Pons (tissue), 1 donor: ENCODE measurements around the gene SF3B3.
"Not testable (repeated sequence)": the region's sequence is repeated elsewhere in the genome, so short reads cannot be mapped to it uniquely, and the experiment has no call there.

Experiments used
- DNase-seq: peaks from one replicate; pipeline ENCODE4 v3.0.0-alpha.2; 2016; ENCODE audit warnings: low spot score

Gene SF3B3

GRCh38 chr16:70511833-70512232 lies 11.8 kb upstream of the SF3B3 start:
- DNase-seq = no peak

- DNase-seq = no peak
Measured at GRCh38 chr16:70512456-70512855, 11.2 kb upstream of the SF3B3 start.

GRCh38 chr16:70520612-70521297 lies 2.9 kb upstream of the SF3B3 start:
- DNase-seq = no peak

GRCh38 chr16:70522216-70523075 lies 1.2 kb upstream of the SF3B3 start:
- peak; percentile 22 for DNase-seq

GRCh38 chr16:70523076-70523742 lies 407 bp upstream of the SF3B3 start, which contains the start of gene COG4:
COG4 (minus strand) TSS chr16:70523554; CDS start chr16:70523543, 11 bp downstream.
- DNase-seq = peak; percentile 78

GRCh38 chr16:70524399-70524825 lies 796 bp downstream of the SF3B3 start:
- not testable (repeated sequence) for DNase-seq

- DNase-seq = no peak
Measured at GRCh38 chr16:70526403-70526802, 2.8 kb downstream of the SF3B3 start.

GRCh38 chr16:70527315-70527996 lies 3.8 kb downstream of the SF3B3 start:
- DNase-seq = no peak

GRCh38 chr16:70529051-70529777 lies 5.6 kb downstream of the SF3B3 start:
- peak; percentile 35 for DNase-seq

GRCh38 chr16:70529954-70530353 lies 6.3 kb downstream of the SF3B3 start:
- DNase-seq = not testable (repeated sequence)

GRCh38 chr16:70534971-70535370 lies 11.4 kb downstream of the SF3B3 start:
- no peak for DNase-seq

- DNase-seq = no peak
Measured at GRCh38 chr16:70540994-70541393, 17.4 kb downstream of the SF3B3 start.

GRCh38 chr16:70544548-70544947 lies 20.9 kb downstream of the SF3B3 start:
- no peak for DNase-seq

GRCh38 chr16:70548936-70549335 lies 25.3 kb downstream of the SF3B3 start:
- no peak for DNase-seq

GRCh38 chr16:70550082-70550481 lies 26.5 kb downstream of the SF3B3 start:
- no peak for DNase-seq

- no peak for DNase-seq
Measured at GRCh38 chr16:70551788-70552187, 28.2 kb downstream of the SF3B3 start.

- DNase-seq = no peak
Measured at GRCh38 chr16:70552675-70553074, 29.1 kb downstream of the SF3B3 start.

GRCh38 chr16:70553645-70554044 lies 30.0 kb downstream of the SF3B3 start:
- DNase-seq = no peak

GRCh38 chr16:70556063-70556462 lies 32.4 kb downstream of the SF3B3 start:
- no peak for DNase-seq

GRCh38 chr16:70561623-70562022 lies 38.0 kb downstream of the SF3B3 start:
- peak; percentile 29 for DNase-seq

- no peak for DNase-seq
Measured at GRCh38 chr16:70563636-70564035, 40.0 kb downstream of the SF3B3 start.
